ENCODE data around the gene RBM6. TPM values are rescaled to one million over a fixed set of nuclear protein-coding genes. Genes with fewer than 3 reads are reported as not detected.

The RBM6 gene
- total and polyA plus RNA-seq, 9 of the 15 experiments (the other 6 are each of a cell fraction or from before 2014, with no cell fraction given), result 19.9 to 82.2 (median 57.8) TPM

DNA sequence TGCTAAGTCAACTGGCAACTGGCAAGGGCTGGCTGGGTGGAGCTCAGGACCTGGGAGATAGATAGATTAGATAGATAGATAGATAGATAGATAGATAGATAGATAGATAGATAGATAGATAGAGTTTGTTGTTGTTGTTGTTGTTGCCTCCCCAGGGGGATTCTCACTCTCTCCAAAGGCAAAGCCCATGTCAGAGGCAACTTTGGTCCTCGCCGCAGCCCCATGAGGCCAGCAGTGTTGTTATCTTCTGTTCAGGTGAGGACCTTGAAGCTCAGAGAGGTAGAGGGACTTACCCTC is 28.9 kb upstream of the RBM6 start:
- FAIRE-seq (no peak), ATAC-seq (no peak), DNase-seq (ENCODE audit: extremely low read depth in 1 of 4, low spot score in 3 of 4) (no peak)
- TF ChIP-seq GATAD2B (IDR thresholded peaks at IDR 0.05; ENCODE audit: borderline replicate concordance) (0 out of 2 replicates have a peak, but pooled peaks have one; percentile 31), ZNF830 (CRISPR knock-in tag; IDR thresholded peaks at IDR 0.05) (no peak), RBM25 (IDR thresholded peaks at IDR 0.05; ENCODE audit: low read depth, low read length, severe bottlenecking) (peak; percentile 20), ZFP36 (IDR thresholded peaks at IDR 0.05; ENCODE audit: low read depth, low read length, partially characterized antibody) (peak; percentile 34), DACH1 (IDR thresholded peaks at IDR 0.05; ENCODE audit: partially characterized antibody) (peak; percentile 95)
- intact Hi-C loops (cut with micrococcal nuclease), result no loop called here
- H3K9ac ChIP-seq (ENCODE audit: insufficient read depth in 1 of 2, low read depth in 2 of 2, low read length in 2 of 2), result no peak overlapping the region
- ChIA-PET CTCF (ENCODE audit: low intra/inter-chr PET ratio) (no interaction called here), POLR2A (interaction anchor here (1.2 kb wide), 1 partner anchor 19 kb away, joined by 3 read pairs; the partner anchor contains the start of gene MON1A)
- H3K27ac ChIP-seq (ENCODE audit: extremely low read depth, low read depth, low read length), result no peak overlapping the region
- H2AFZ ChIP-seq (ENCODE audit: low read depth, low read length), result no peak overlapping the region
- peaks cover 30% of the 10 kb centered on the region; the same call in 2 of the 3 replicates for H3K36me3 ChIP-seq (ENCODE audit: control insufficient read depth, insufficient read depth, low read length)
- in situ Hi-C loops (cut with MboI), result no loop called here
- no peaks in the 10 kb centered on the region for H3K9me3 ChIP-seq (replicated peaks; ENCODE audit: control insufficient read depth, insufficient read depth, low read depth, low read length)
- no peaks in the 10 kb centered on the region for H4K20me1 ChIP-seq (replicated peaks; ENCODE audit: control insufficient read depth, insufficient read depth, low read length)
- WGBS (ENCODE audit: insufficient coverage, low coverage, missing lambda C conversion rate), result 95% methylated on average over 2 of the region's 2 CpGs
- peaks cover 27 to 37% of the 10 kb centered on the region in 2 experiments for H3K4me1 ChIP-seq (replicated peaks in 1 of 2; ENCODE audit: control insufficient read depth in 2 of 2, insufficient read depth in 2 of 2, low read length in 2 of 2)
- no peak overlapping the region for H3K4me3 ChIP-seq
- no peaks in the 10 kb centered on the region; the same call in 2 of the 3 replicates for H3K79me2 ChIP-seq (ENCODE audit: control insufficient read depth, insufficient read depth, low read length)
- H3K27me3 ChIP-seq (ENCODE audit: control insufficient read depth in 2 of 2, insufficient read depth in 2 of 2, low read length in 2 of 2), result no peaks in the 10 kb centered on the region
- no peak overlapping the region for H3K4me2 ChIP-seq (ENCODE audit: insufficient read depth, low read length)
- BruUV-seq (replicated peaks), result no TSS peak
- H3K9me1 ChIP-seq (ENCODE audit: control insufficient read depth, insufficient read depth, low read length), result peaks cover 2% of the 10 kb centered on the region

DNA sequence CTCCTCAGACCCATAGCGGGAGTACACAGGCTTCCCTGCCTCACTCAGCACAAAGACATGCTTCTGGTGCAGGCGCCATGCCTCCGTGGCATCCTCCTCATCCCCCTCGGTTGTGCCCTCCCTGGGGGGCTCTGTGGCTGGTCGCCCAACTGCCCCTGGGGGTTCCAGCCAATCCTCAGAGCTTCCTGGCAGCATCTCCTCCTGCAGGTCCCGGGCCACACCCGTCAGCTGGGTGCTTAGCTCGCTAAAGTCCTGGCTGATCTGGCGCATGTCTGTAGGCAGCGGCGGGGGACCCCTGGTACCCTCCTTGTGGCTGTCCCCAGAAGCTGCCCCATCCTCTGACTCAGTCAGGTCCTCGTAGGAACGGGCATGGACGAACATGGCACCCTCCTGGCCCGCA is 28.3 kb upstream of the RBM6 start:
- Histone ChIP-seq H3K27me3 (ENCODE audit: control insufficient read depth in 2 of 2, insufficient read depth in 2 of 2, low read length in 2 of 2) (no peaks in the 10 kb centered on the region), H3K79me2 (ENCODE audit: control insufficient read depth, insufficient read depth, low read length) (no peaks in the 10 kb centered on the region; the same call in 2 of the 3 replicates), H3K9ac (ENCODE audit: insufficient read depth in 1 of 2, low read depth in 2 of 2, low read length in 2 of 2) (no peak overlapping the region; a peak in 1 of 4 replicates), H3K4me2 (ENCODE audit: insufficient read depth, low read length) (no peak overlapping the region), H3K9me3 (replicated peaks; ENCODE audit: control insufficient read depth, insufficient read depth, low read depth, low read length) (no peaks in the 10 kb centered on the region), H3K4me1 (replicated peaks in 1 of 2; ENCODE audit: control insufficient read depth in 2 of 2, insufficient read depth in 2 of 2, low read length in 2 of 2) (peaks cover 22 to 34% of the 10 kb centered on the region in 2 experiments; a peak in 4 of 5 replicates), H3K27ac (ENCODE audit: extremely low read depth, low read depth, low read length) (no peak overlapping the region), H4K20me1 (replicated peaks; ENCODE audit: control insufficient read depth, insufficient read depth, low read length) (no peaks in the 10 kb centered on the region), H3K9me1 (ENCODE audit: control insufficient read depth, insufficient read depth, low read length) (peaks cover 2% of the 10 kb centered on the region), H2AFZ (ENCODE audit: low read depth, low read length) (no peak overlapping the region), H3K36me3 (ENCODE audit: control insufficient read depth, insufficient read depth, low read length) (peaks cover 30% of the 10 kb centered on the region; the same call in 2 of the 3 replicates), H3K4me3 (no peak overlapping the region)
- intact Hi-C loops (cut with micrococcal nuclease) (no loop called here), in situ Hi-C loops (cut with MboI) (no loop called here)
- no peak for TF ChIP-seq DNMT1 (IDR thresholded peaks at IDR 0.05)
- TF ChIP-seq BRD9 (IDR thresholded peaks at IDR 0.05; ENCODE audit: low read depth, partially characterized antibody), result no peak
- TF ChIP-seq NR1H2 (CRISPR knock-in tag; IDR thresholded peaks at IDR 0.05), result no peak
- no peak for TF ChIP-seq ZNF24 (IDR thresholded peaks at IDR 0.05)
- no peak for TF ChIP-seq CSDE1 (IDR thresholded peaks at IDR 0.05)
- 0 out of 2 replicates have a peak, but pooled peaks have one; percentile 24 for TF ChIP-seq RBFOX2 (IDR thresholded peaks at IDR 0.05; ENCODE audit: low read depth, low read length)
- TF ChIP-seq CBX1 (IDR thresholded peaks at IDR 0.05; ENCODE audit: low read depth), result no peak
- TF ChIP-seq POLR2G (IDR thresholded peaks at IDR 0.05; ENCODE audit: low read depth, low read length), result 0 out of 2 replicates have a peak, but pooled peaks have one; percentile 28
- no peak for TF ChIP-seq BCL6 (CRISPR knock-in tag; IDR thresholded peaks at IDR 0.05)
- no peak for TF ChIP-seq CBX2 (IDR thresholded peaks at IDR 0.05; ENCODE audit: insufficient read depth, low read length, poor library complexity, severe bottlenecking)
- TF ChIP-seq RBM39 (optimal IDR thresholded peaks at IDR 0.05; ENCODE audit: low read depth, low read length), result no peak
- no peak for TF ChIP-seq ZNF212 (CRISPR knock-in tag; IDR thresholded peaks at IDR 0.05)
- TF ChIP-seq DPF2 (IDR thresholded peaks at IDR 0.05), result no peak
- TF ChIP-seq, protein P1, sequence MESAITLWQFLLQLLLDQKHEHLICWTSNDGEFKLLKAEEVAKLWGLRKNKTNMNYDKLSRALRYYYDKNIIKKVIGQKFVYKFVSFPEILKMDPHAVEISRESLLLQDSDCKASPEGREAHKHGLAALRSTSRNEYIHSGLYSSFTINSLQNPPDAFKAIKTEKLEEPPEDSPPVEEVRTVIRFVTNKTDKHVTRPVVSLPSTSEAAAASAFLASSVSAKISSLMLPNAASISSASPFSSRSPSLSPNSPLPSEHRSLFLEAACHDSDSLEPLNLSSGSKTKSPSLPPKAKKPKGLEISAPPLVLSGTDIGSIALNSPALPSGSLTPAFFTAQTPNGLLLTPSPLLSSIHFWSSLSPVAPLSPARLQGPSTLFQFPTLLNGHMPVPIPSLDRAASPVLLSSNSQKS (CRISPR knock-in tag; IDR thresholded peaks at IDR 0.05), result no peak
- ATAC-seq (no peak), DNase-seq (ENCODE audit: extremely low read depth in 1 of 4, low spot score in 3 of 4) (no peak), FAIRE-seq (no peak)
- POLR2A ChIA-PET, result interaction anchor here (0.8 kb wide), 1 partner anchor 18 kb away, joined by 4 read pairs; the partner anchor contains the start of gene MON1A
- WGBS (ENCODE audit: insufficient coverage, low coverage, missing lambda C conversion rate), result 93% methylated on average over 10 of the region's 15 CpGs
- no TSS peak for BruUV-seq (replicated peaks)
- CTCF ChIA-PET (ENCODE audit: low intra/inter-chr PET ratio), result no interaction called here
